H1 (cell line): ENCODE data around the gene ATOH8. TPM values are rescaled to one million over a fixed set of nuclear protein-coding genes. Genes with fewer than 3 reads are reported as not detected.

Source experiments
- CTCF ChIA-PET: fragments of 300-600 bp; sonication (Branson Sonifier 250); formaldehyde crosslinking; loops from one replicate; lab custom pipeline; 2021; ENCODE audit not compliant: partially characterized antibody; lab: Charles Lee
- POLR2A ChIA-PET: fragments of 300-600 bp; sonication (Branson Sonifier 250); formaldehyde crosslinking; loops from one replicate; lab custom pipeline; 2021; ENCODE audit warnings: inconsistent platforms; ENCODE audit not compliant: partially characterized antibody; lab: Charles Lee
- DNase-seq, 2 experiments: peaks; one replicate each; pipeline versions ENCODE4 v3.0.0 to v3.0.0-alpha.2; 2010 to 2022; ENCODE audit warnings: low spot score in 2 of 2, low read depth in 1 of 2, mixed read lengths in 1 of 2
- FAIRE-seq: peaks from 2 replicates; lab custom pipeline; 2011; peaks lifted over from hg19 to GRCh38; lab: Jason Lieb, UNC
- H2AFZ ChIP-seq: 2 replicates; pipeline ENCODE4 v1.8.1; 2012; ENCODE audit warnings: low read length, inconsistent platforms
- H2AK5ac ChIP-seq: 2 replicates; pipeline ENCODE4 v1.6.1; 2013; ENCODE audit warnings: low read depth, low read length
- H2BK120ac ChIP-seq: replicated peaks from 2 replicates; pipeline ENCODE3; 2013; ENCODE audit warnings: low read depth, low read length, inconsistent platforms
- H2BK12ac ChIP-seq: 2 replicates; pipeline ENCODE4 v1.6.1; 2013; ENCODE audit warnings: low read depth, low read length
- H2BK15ac ChIP-seq: 2 replicates; pipeline ENCODE4 v1.6.1; 2013; ENCODE audit warnings: low read length
- H2BK20ac ChIP-seq: 2 replicates; pipeline ENCODE4 v1.6.1; 2013; ENCODE audit warnings: low read length
- H2BK5ac ChIP-seq: 2 replicates; pipeline ENCODE4 v1.6.1; 2013; ENCODE audit warnings: low read depth, low read length
- H3K14ac ChIP-seq: 2 replicates; pipeline ENCODE4 v1.6.1; 2013; ENCODE audit warnings: inconsistent platforms; ENCODE audit not compliant: insufficient read length
- H3K18ac ChIP-seq: 2 replicates; pipeline ENCODE4 v1.6.1; 2013; ENCODE audit warnings: low read length; ENCODE audit errors: extremely low read depth
- H3K23ac ChIP-seq: 2 replicates; pipeline ENCODE4 v1.6.1; 2013; ENCODE audit warnings: inconsistent platforms; ENCODE audit not compliant: insufficient read length
- H3K23me2 ChIP-seq: 2 replicates; pipeline ENCODE4 v1.6.1; 2013; ENCODE audit warnings: low read depth, low read length
- H3K27ac ChIP-seq: 2 replicates; pipeline ENCODE4 v1.6.1; 2011; ENCODE audit warnings: low read depth, low read length, inconsistent platforms
- H3K27me3 ChIP-seq, 4 experiments: replicated peaks in 1 of 4; 1 replicate in 1 of 4; 2 replicates in 3 of 4; pipeline versions ENCODE4 v1.6.1 to v1.8.1; 2011 to 2013; ENCODE audit warnings: low read length in 3 of 4, mild to moderate bottlenecking in 3 of 4, inconsistent platforms in 2 of 4, mixed read lengths in 2 of 4, moderate library complexity in 1 of 4; ENCODE audit not compliant: control insufficient read depth in 3 of 4, insufficient read depth in 3 of 4; ENCODE audit errors: extremely low read depth in 1 of 4
- H3K36me3 ChIP-seq, 4 experiments: 2 replicates each; pipeline versions ENCODE4 v1.6.1 to v1.8.1; 2011 to 2013; ENCODE audit warnings: mild to moderate bottlenecking in 4 of 4, low read length in 3 of 4, moderate library complexity in 2 of 4, control low read depth in 1 of 4, inconsistent platforms in 1 of 4; ENCODE audit not compliant: insufficient read depth in 4 of 4, control insufficient read depth in 2 of 4
- H3K4ac ChIP-seq: replicated peaks from 2 replicates; pipeline ENCODE3; 2013; ENCODE audit warnings: low read length, low read depth, mixed read lengths, inconsistent platforms; ENCODE audit not compliant: insufficient read length
- H3K4me1 ChIP-seq, 4 experiments: replicated peaks in 1 of 4; 1 replicate in 1 of 4; 2 replicates in 3 of 4; pipeline versions ENCODE4 v1.6.1 to v1.8.1; 2011 to 2013; ENCODE audit warnings: low read length in 3 of 4, inconsistent platforms in 2 of 4, mixed read lengths in 1 of 4; ENCODE audit not compliant: insufficient read depth in 4 of 4, control insufficient read depth in 3 of 4
- H3K4me2 ChIP-seq, 2 experiments: 2 replicates each; pipeline versions ENCODE4 v1.6.1 to v1.8.1; 2011 to 2013; ENCODE audit warnings: low read depth in 2 of 2, low read length in 2 of 2, control low read depth in 1 of 2, inconsistent platforms in 1 of 2, mild to moderate bottlenecking in 1 of 2; ENCODE audit not compliant: insufficient read depth in 1 of 2
- H3K4me3 ChIP-seq, 4 experiments: fragments of 200-600, 300-600 bp in 1 of 4; sonication (generic), shearing (Covaris generic), sonication (Bioruptor Twin) in 1 of 4; 2 replicates each; pipeline versions ENCODE4 v1.5.1 to v1.8.1; 2011 to 2016; ENCODE audit warnings: low read length in 4 of 4, low read depth in 3 of 4, control low read depth in 2 of 4, inconsistent platforms in 2 of 4, mild to moderate bottlenecking in 2 of 4, mixed read lengths in 1 of 4, moderate library complexity in 1 of 4; ENCODE audit not compliant: insufficient read depth in 2 of 4; ENCODE audit errors: extremely low read depth in 1 of 4
- H3K56ac ChIP-seq: replicated peaks from 2 replicates; pipeline ENCODE3; 2013; ENCODE audit warnings: low read depth, mild to moderate bottlenecking, mixed read lengths, low read length, inconsistent platforms; ENCODE audit not compliant: insufficient read length
- H3K79me1 ChIP-seq: 2 replicates; pipeline ENCODE4 v1.6.1; 2013; ENCODE audit warnings: low read depth, low read length, control low read depth
- H3K79me2 ChIP-seq, 2 experiments: 2 replicates each; pipeline versions ENCODE4 v1.6.1 to v1.8.1; 2012 to 2013; ENCODE audit warnings: low read length in 2 of 2, mild to moderate bottlenecking in 2 of 2, inconsistent platforms in 1 of 2; ENCODE audit not compliant: insufficient read depth in 2 of 2, control insufficient read depth in 1 of 2
- H3K9ac ChIP-seq, 4 experiments: replicated peaks in 1 of 4; 1 replicate in 1 of 4; 2 replicates in 3 of 4; pipeline versions ENCODE4 v1.6.1 to v1.8.1; 2011 to 2013; ENCODE audit warnings: low read depth in 3 of 4, low read length in 3 of 4, control low read depth in 2 of 4, mild to moderate bottlenecking in 2 of 4, moderate library complexity in 2 of 4, inconsistent platforms in 1 of 4; ENCODE audit errors: extremely low read depth in 1 of 4
- H3K9me3 ChIP-seq, 2 experiments: 2 replicates each; pipeline versions ENCODE4 v1.6.1 to v1.8.1; 2012 to 2013; ENCODE audit warnings: mild to moderate bottlenecking in 2 of 2, moderate library complexity in 2 of 2, control low read depth in 1 of 2, inconsistent platforms in 1 of 2, low read depth in 1 of 2, low read length in 1 of 2, mixed read lengths in 1 of 2; ENCODE audit not compliant: insufficient read depth in 2 of 2
- H4K20me1 ChIP-seq, 2 experiments: replicated peaks in 1 of 2; 2 replicates each; pipeline versions ENCODE3 to v1.8.1; 2011 to 2013; ENCODE audit warnings: inconsistent platforms in 2 of 2, low read length in 2 of 2, mild to moderate bottlenecking in 1 of 2; ENCODE audit not compliant: insufficient read depth in 2 of 2, control insufficient read depth in 1 of 2
- H4K5ac ChIP-seq: 2 replicates; pipeline ENCODE4 v1.6.1; 2013; ENCODE audit warnings: low read length, low read depth, mixed read lengths, inconsistent platforms; ENCODE audit not compliant: insufficient read length
- H4K8ac ChIP-seq: 2 replicates; pipeline ENCODE4 v1.8.0; 2013; ENCODE audit warnings: mild to moderate bottlenecking, moderate library complexity, low read length, inconsistent platforms; ENCODE audit not compliant: insufficient read depth; ENCODE audit errors: extremely low read depth
- H4K91ac ChIP-seq: replicated peaks from 2 replicates; pipeline ENCODE3; 2013; ENCODE audit warnings: low read length, mixed read lengths, inconsistent platforms; ENCODE audit not compliant: insufficient read length
- BRCA1 ChIP-seq: IDR thresholded peaks from 2 replicates; pipeline ENCODE4 v1.6.1; 2012; ENCODE audit warnings: low read depth, low read length, improper control_type of control experiment
- CHD2 ChIP-seq: IDR thresholded peaks from 2 replicates; pipeline ENCODE4 v1.6.1; 2012; ENCODE audit warnings: low read length, improper control_type of control experiment
- CREB1 ChIP-seq: IDR thresholded peaks from 2 replicates; pipeline ENCODE4 v1.6.1; 2012; ENCODE audit warnings: inconsistent platforms
- HDAC2 ChIP-seq, 2 experiments: fragments of 300-600 bp in 1 of 2; sonication (generic) in 1 of 2; IDR thresholded peaks; 2 replicates each; pipeline ENCODE4 v1.6.1; 2011 to 2012; ENCODE audit warnings: low read depth in 2 of 2, low read length in 2 of 2, mild to moderate bottlenecking in 2 of 2, moderate library complexity in 2 of 2, borderline replicate concordance in 1 of 2, inconsistent platforms in 1 of 2
- JUND ChIP-seq: IDR thresholded peaks from 2 replicates; pipeline ENCODE4 v1.6.1; 2011; ENCODE audit warnings: mild to moderate bottlenecking, improper control_type of control experiment, low read length
- KDM4A ChIP-seq: IDR thresholded peaks from one replicate; pipeline ENCODE4 v1.7.1; 2012; ENCODE audit warnings: low read depth, mild to moderate bottlenecking, moderate library complexity, low read length, inconsistent platforms; ENCODE audit not compliant: severe bottlenecking
- MAFK ChIP-seq: IDR thresholded peaks from 2 replicates; pipeline ENCODE4 v1.6.1; 2012; ENCODE audit warnings: low read depth, mild to moderate bottlenecking, improper control_type of control experiment, low read length
- RFX5 ChIP-seq: IDR thresholded peaks from 2 replicates; pipeline ENCODE4 v1.6.1; 2011; ENCODE audit warnings: low read depth, low read length, improper control_type of control experiment, borderline replicate concordance
- SP2 ChIP-seq: IDR thresholded peaks from 2 replicates; pipeline ENCODE4 v1.6.1; 2012; ENCODE audit warnings: mild to moderate bottlenecking, low read length, inconsistent platforms
- TEAD4 ChIP-seq: IDR thresholded peaks from 2 replicates; pipeline ENCODE4 v1.6.1; 2012; ENCODE audit warnings: low read depth, low read length, inconsistent platforms, mixed read lengths
- WGBS, 2 experiments: shearing (Covaris generic) in 1 of 2; methylation state at CpG; one replicate each; pipeline versions ENCODE4 v1.1.6 to v1.1.7; 2013 to 2015; ENCODE audit warnings: low lambda C conversion rate in 2 of 2, mixed read lengths in 2 of 2, inconsistent platforms in 1 of 2, low coverage in 1 of 2, missing lambda C conversion rate in 1 of 2; ENCODE audit not compliant: insufficient replicate concordance in 2 of 2, insufficient coverage in 1 of 2, insufficient read length in 1 of 2; ENCODE audit errors: extremely low coverage in 1 of 2, missing lambda C conversion rate in 1 of 2; 5-methylcytosine and 5-hydroxymethylcytosine counted together
- polyA plus RNA-seq, 7 experiments: library from polyadenylated mRNA; depleted of rRNA in 3 of 7; stranded (reverse) in 5 of 7; unstranded in 2 of 7; fragments of >200 nt in 5 of 7; fragments of 200-250 nt in 2 of 7; gene quantifications; 1 replicate in 5 of 7; 2 replicates in 1 of 7; 4 replicates in 1 of 7; pipeline versions ENCODE4 v1.2.1 to v1.2.3, GENCODE V29; 2011 to 2013; ENCODE audit warnings: missing spikeins in 2 of 7, mixed read lengths in 2 of 7
- total RNA-seq: library from RNA; stranded (reverse); fragmentation: NEBNext Ultra II Directional; extraction: Animal tissue kit (Norgen Biotek cat#: 25700); gene quantifications from 2 replicates; pipeline ENCODE4 v1.2.1, GENCODE V29; 2021

The ATOH8 gene
- total and polyA plus RNA-seq, 2 of the 8 experiments (the other 6 are each of a cell fraction or from before 2014, with no cell fraction given), result 0.50 to 0.53 TPM

DNA sequence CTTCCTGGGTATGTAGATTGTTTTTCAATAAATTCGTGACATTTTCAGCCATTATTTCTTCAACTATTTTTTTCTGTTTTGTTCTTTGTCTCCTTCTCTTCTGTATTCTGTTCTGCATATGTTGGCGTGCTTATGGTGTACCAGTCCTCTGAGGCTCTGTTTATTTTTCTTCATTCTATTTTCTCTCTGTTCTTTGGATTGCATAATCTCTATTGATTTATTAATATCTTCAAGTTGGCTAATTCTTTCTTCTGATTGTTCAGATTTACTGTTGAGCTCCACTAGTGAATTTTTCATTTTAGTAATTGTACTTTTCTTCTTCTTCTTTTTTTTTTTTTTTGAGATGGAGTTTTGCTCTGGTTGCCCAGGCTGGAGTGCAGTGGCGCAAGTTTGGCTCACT is 49.8 kb upstream of the ATOH8 start:
- Histone ChIP-seq H3K23me2 (no peaks in the 10 kb centered on the region), H3K56ac (no peak overlapping the region), H4K8ac (no peak overlapping the region), H2AK5ac (no peak overlapping the region), H3K79me2 (no peaks in the 10 kb centered on the region), H3K18ac (no peak overlapping the region), H2BK12ac (no peak overlapping the region), H4K20me1 (no peaks in the 10 kb centered on the region), H2AFZ (no peak overlapping the region), H3K27me3 (no peaks in the 10 kb centered on the region; a peak in 1 of 7 replicates), H3K9ac (no peak overlapping the region), H2BK20ac (no peak overlapping the region), H2BK5ac (no peak overlapping the region), H3K4me1 (peaks cover 0 to 7% (median 4%) of the 10 kb centered on the region in 4 experiments; a peak in 4 of 7 replicates), H4K91ac (no peak overlapping the region), H3K4ac (no peak overlapping the region), H2BK120ac (no peak overlapping the region), H3K9me3 (no peaks in the 10 kb centered on the region), H3K23ac (no peak overlapping the region), H3K79me1 (no peaks in the 10 kb centered on the region), H4K5ac (no peak overlapping the region), H3K4me3 (no peak overlapping the region), H3K14ac (no peak overlapping the region), H2BK15ac (no peak overlapping the region), H3K36me3 (no peaks in the 10 kb centered on the region), H3K27ac (no peak overlapping the region), H3K4me2 (no peak overlapping the region)
- TF ChIP-seq JUND (no peak), RFX5 (no peak), MAFK (no peak), CHD2 (no peak), KDM4A (no peak), SP2 (no peak), CREB1 (no peak), TEAD4 (no peak), BRCA1 (no peak), HDAC2 (IDR thresholded peaks at IDR 0.05; ENCODE audit: borderline replicate concordance in 1 of 2, low read depth in 2 of 2, low read length in 2 of 2) (no peak)
- no peak for DNase-seq
- WGBS, 2 experiments, result 94% methylated on average over 2 of the region's 3 CpGs; no CpG with 5 or more reads in 1 of the 2 experiments
- CTCF ChIA-PET, result interaction anchor here (0.7 to 7.4 kb wide), 7 partner anchors 13 to 82 kb away, joined by 3 to 80 read pairs (median 34); partner anchors contain the start of gene GNLY
- POLR2A ChIA-PET, result no interaction called here
- FAIRE-seq, result no peak
